GM23248 (cell line): ENCODE results near the gene PRPS1.

Experiments used
- EZH2 ChIP-seq: fragments of 200-600 bp; sonication (generic); IDR thresholded peaks from 2 replicates; pipeline ENCODE4 v1.6.1; 2018; ENCODE audit warnings: antibody characterized with exemption, mild to moderate bottlenecking; ENCODE audit not compliant: insufficient read depth, poor library complexity, severe bottlenecking
- EZH2phosphoT487 ChIP-seq: fragments of 200-600 bp; sonication (generic); IDR thresholded peaks from 2 replicates; pipeline ENCODE4 v1.6.1; 2018; ENCODE audit warnings: antibody characterized with exemption, moderate library complexity, mild to moderate bottlenecking, low read depth; ENCODE audit not compliant: insufficient read depth

GRCh38 chrX:107687445-107687844 is 59.1 kb downstream of the PRPS1 start:
- TF ChIP-seq EZH2phosphoT487 (no peak), EZH2 (no peak)
